ENCODE measurements around the gene OPRM1.

DNA sequence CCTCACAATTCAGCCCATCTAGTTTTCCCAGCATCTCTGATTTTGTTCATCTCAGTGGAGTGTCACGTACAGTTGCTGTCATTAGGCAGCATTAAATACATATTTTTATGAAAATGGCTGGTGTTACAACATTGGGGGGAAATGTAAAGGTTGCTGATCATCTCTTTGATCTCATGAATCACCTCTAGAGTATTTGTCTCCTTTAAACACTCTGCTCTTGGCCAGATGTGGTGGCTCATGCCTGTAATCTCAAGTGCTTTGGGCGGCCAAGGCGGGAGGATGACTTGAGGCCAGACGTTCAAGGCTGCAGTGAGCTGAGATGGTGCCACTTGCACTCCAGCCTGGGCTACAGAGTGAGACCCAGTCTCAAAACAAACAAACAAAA is 189.5 kb downstream of the OPRM1 start:
- TF ChIP-seq POLR2A (IDR thresholded peaks at IDR 0.05; ENCODE audit: control extremely low read depth in 1 of 2, low read depth in 2 of 2, low read length in 2 of 2) (no peak), POLR2AphosphoS5 (IDR thresholded peaks at IDR 0.05; ENCODE audit: low read depth, low read length) (no peak), GABPA (IDR thresholded peaks at IDR 0.05; ENCODE audit: borderline replicate concordance, insufficient read depth, low read length) (no peak), JUN (IDR thresholded peaks at IDR 0.05; ENCODE audit: low read depth, low read length) (no peak), ASH2L (IDR thresholded peaks at IDR 0.05; ENCODE audit: low read length) (no peak), RFX5 (IDR thresholded peaks at IDR 0.05; ENCODE audit: borderline replicate concordance, low read depth, low read length) (no peak), SIN3A (conservative IDR thresholded peaks at IDR 0.05 in 1 of 2, IDR thresholded peaks at IDR 0.05 in 1 of 2; ENCODE audit: low read depth in 1 of 2, low read length in 2 of 2) (no peak), RAD21 (IDR thresholded peaks at IDR 0.05 in 1 of 2, conservative IDR thresholded peaks at IDR 0.05 in 1 of 2; ENCODE audit: low read depth in 2 of 2, low read length in 2 of 2) (no peak)
- TF ChIP-seq, protein P1, sequence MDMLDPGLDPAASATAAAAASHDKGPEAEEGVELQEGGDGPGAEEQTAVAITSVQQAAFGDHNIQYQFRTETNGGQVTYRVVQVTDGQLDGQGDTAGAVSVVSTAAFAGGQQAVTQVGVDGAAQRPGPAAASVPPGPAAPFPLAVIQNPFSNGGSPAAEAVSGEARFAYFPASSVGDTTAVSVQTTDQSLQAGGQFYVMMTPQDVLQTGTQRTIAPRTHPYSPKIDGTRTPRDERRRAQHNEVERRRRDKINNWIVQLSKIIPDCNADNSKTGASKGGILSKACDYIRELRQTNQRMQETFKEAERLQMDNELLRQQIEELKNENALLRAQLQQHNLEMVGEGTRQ (IDR thresholded peaks at IDR 0.05; ENCODE audit: low read length), result no peak
- TF ChIP-seq, protein P2, sequence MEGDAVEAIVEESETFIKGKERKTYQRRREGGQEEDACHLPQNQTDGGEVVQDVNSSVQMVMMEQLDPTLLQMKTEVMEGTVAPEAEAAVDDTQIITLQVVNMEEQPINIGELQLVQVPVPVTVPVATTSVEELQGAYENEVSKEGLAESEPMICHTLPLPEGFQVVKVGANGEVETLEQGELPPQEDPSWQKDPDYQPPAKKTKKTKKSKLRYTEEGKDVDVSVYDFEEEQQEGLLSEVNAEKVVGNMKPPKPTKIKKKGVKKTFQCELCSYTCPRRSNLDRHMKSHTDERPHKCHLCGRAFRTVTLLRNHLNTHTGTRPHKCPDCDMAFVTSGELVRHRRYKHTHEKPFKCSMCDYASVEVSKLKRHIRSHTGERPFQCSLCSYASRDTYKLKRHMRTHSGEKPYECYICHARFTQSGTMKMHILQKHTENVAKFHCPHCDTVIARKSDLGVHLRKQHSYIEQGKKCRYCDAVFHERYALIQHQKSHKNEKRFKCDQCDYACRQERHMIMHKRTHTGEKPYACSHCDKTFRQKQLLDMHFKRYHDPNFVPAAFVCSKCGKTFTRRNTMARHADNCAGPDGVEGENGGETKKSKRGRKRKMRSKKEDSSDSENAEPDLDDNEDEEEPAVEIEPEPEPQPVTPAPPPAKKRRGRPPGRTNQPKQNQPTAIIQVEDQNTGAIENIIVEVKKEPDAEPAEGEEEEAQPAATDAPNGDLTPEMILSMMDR (IDR thresholded peaks at IDR 0.05; ENCODE audit: control extremely low read depth in 1 of 3, insufficient read depth in 1 of 3, low read depth in 1 of 3, low read length in 3 of 3), result no peak

All from H1 (cell line).